ENCODE results near the gene MAP4K2.
A peak's percentile ranks its signal among the peaks of the same experiment; 100 is the strongest.
"Not testable (repeated sequence)": the region's sequence is repeated elsewhere in the genome, so short reads cannot be mapped to it uniquely, and the experiment has no call there.

MAP4K2 gene

GRCh38 chr11:64803158-64803845, at the start of gene MAP4K2:
MAP4K2 (minus strand) TSS chr11:64803214; CDS start chr11:64803149, 65 bp downstream.
- peak; percentile 75 to 79 for DNase-seq

- no peak for DNase-seq
Observed at GRCh38 chr11:64851831-64852351, 48.9 kb upstream of the MAP4K2 start.

GRCh38 chr11:64850979-64851567, 48.1 kb upstream of the MAP4K2 start:
- DNase-seq: no peak

GRCh38 chr11:64849598-64850356, 46.8 kb upstream of the MAP4K2 start:
- DNase-seq: no peak

- DNase-seq: no peak
Observed at GRCh38 chr11:64848826-64849597, 46.0 kb upstream of the MAP4K2 start.

GRCh38 chr11:64848214-64848825, 45.3 kb upstream of the MAP4K2 start:
- no peak for DNase-seq

- peak; percentile 91 to 93 for DNase-seq
Observed at GRCh38 chr11:64846998-64847666, 44.1 kb upstream of the MAP4K2 start.

GRCh38 chr11:64845776-64846129, 42.7 kb upstream of the MAP4K2 start:
- not testable (repeated sequence) for DNase-seq

- DNase-seq: no peak
Observed at GRCh38 chr11:64845129-64845775, 42.2 kb upstream of the MAP4K2 start.

- peak in 1 of 2 experiments; percentile 52 for DNase-seq
Observed at GRCh38 chr11:64844330-64845128, 41.5 kb upstream of the MAP4K2 start, which contains the start of gene CDC42BPG. CDC42BPG (minus strand) TSS chr11:64844653; CDS start chr11:64844569, 84 bp downstream.

GRCh38 chr11:64843686-64844329, 40.8 kb upstream of the MAP4K2 start:
- no peak for DNase-seq

GRCh38 chr11:64842851-64843685, 40.1 kb upstream of the MAP4K2 start:
- DNase-seq: no peak

GRCh38 chr11:64842366-64842759, 39.3 kb upstream of the MAP4K2 start:
- DNase-seq: no peak

GRCh38 chr11:64841592-64842365, 38.8 kb upstream of the MAP4K2 start:
- no peak for DNase-seq

- DNase-seq: no peak
Observed at GRCh38 chr11:64839887-64840782, 37.1 kb upstream of the MAP4K2 start.

GRCh38 chr11:64839335-64839734, 36.3 kb upstream of the MAP4K2 start:
- no peak for DNase-seq

Measured in activated CD4-positive, alpha-beta T cell treated with anti-CD3 and anti-CD28 coated beads, Interleukin-2, amount 50 U/mL, for 4 hours (primary cell).